SU-DHL-6 (cell line): Measurements from ENCODE around the gene AIFM2.
"Not testable (repeated sequence)": the region's sequence is repeated elsewhere in the genome, so short reads cannot be mapped to it uniquely, and the experiment has no call there.

ENCODE experiments used
- H2AFZ ChIP-seq: fragments of 200-600 bp; sonication (generic); 2 replicates; pipeline ENCODE4 v1.6.1; 2014; ENCODE audit warnings: low read depth, mild to moderate bottlenecking, moderate library complexity, mixed read lengths, antibody characterized with exemption, low read length; ENCODE audit not compliant: severe bottlenecking
- H3F3A ChIP-seq: fragments of 200-600 bp; shearing (Covaris generic); 2 replicates; pipeline ENCODE4 v1.6.0; 2016; ENCODE audit warnings: antibody characterized with exemption, mild to moderate bottlenecking; ENCODE audit not compliant: insufficient read depth
- H3K27ac ChIP-seq: fragments of 200-600 bp; sonication (generic); 2 replicates; pipeline ENCODE4 v1.5.1; 2016; ENCODE audit warnings: low read depth, mild to moderate bottlenecking, low read length, moderate library complexity, mixed read lengths
- H3K27me3 ChIP-seq: fragments of 200-600 bp; sonication (generic), shearing (Covaris generic); 2 replicates; pipeline ENCODE4 v1.6.0; 2014; ENCODE audit warnings: mild to moderate bottlenecking, low read length
- H3K36me3 ChIP-seq: fragments of 200-600 bp; sonication (generic); 2 replicates; pipeline ENCODE4 v1.6.1; 2014; ENCODE audit warnings: mild to moderate bottlenecking, low read length, mixed read lengths
- H3K4me2 ChIP-seq: fragments of 300-600, 200-600 bp; shearing (Covaris generic), sonication (generic); 2 replicates; pipeline ENCODE4 v1.6.0; 2014; ENCODE audit warnings: low read length, low read depth, mild to moderate bottlenecking; ENCODE audit not compliant: poor library complexity, severe bottlenecking
- H3K4me3 ChIP-seq: fragments of 200-600 bp; sonication (generic); 2 replicates; pipeline ENCODE4 v1.5.1; 2014; ENCODE audit warnings: antibody characterized with exemption, low read length, mild to moderate bottlenecking, mixed read lengths; ENCODE audit not compliant: insufficient read depth, poor library complexity, severe bottlenecking
- H3K79me2 ChIP-seq: fragments of 200-600 bp; sonication (generic); 2 replicates; pipeline ENCODE4 v1.6.1; 2014; ENCODE audit warnings: mild to moderate bottlenecking, low read length, moderate library complexity; ENCODE audit not compliant: insufficient read depth
- H3K9ac ChIP-seq: fragments of 200-600 bp; sonication (generic); 2 replicates; pipeline ENCODE4 v1.7.0; 2014; ENCODE audit warnings: mild to moderate bottlenecking, low read length
- H3K9me2 ChIP-seq: fragments of 200-600 bp; sonication (generic); replicated peaks from 2 replicates; pipeline ENCODE4 v1.6.1; 2014; ENCODE audit warnings: low read length; ENCODE audit not compliant: insufficient read depth
- H3K9me3 ChIP-seq: fragments of 200-600 bp; sonication (generic); 2 replicates; pipeline ENCODE4 v1.6.1; 2014; ENCODE audit warnings: low read length, mixed read lengths; ENCODE audit not compliant: insufficient read depth
- H4K20me1 ChIP-seq: fragments of 200-600 bp; sonication (generic); 2 replicates; pipeline ENCODE4 v1.6.1; 2014; ENCODE audit warnings: low read depth, mild to moderate bottlenecking, antibody characterized with exemption, low read length, moderate library complexity, mixed read lengths
- CTCF ChIP-seq: fragments of 200-600 bp; sonication (generic); IDR thresholded peaks from one replicate; pipeline ENCODE4 v1.5.1; 2017; ENCODE audit warnings: antibody characterized with exemption, mild to moderate bottlenecking, low read length, moderate library complexity; ENCODE audit not compliant: insufficient read depth, poor library complexity, severe bottlenecking
- EZH2phosphoT487 ChIP-seq: fragments of 200-600 bp; sonication (generic), shearing (Covaris generic); conservative IDR thresholded peaks from 2 replicates; pipeline ENCODE4 v1.6.1; 2018; ENCODE audit warnings: mild to moderate bottlenecking, antibody characterized with exemption, low read length, moderate library complexity, mixed read lengths

The AIFM2 gene

GRCh38 chr10:70085975-70086613, 46.5 kb downstream of the AIFM2 start:
- Histone ChIP-seq H3K79me2 (no peaks in the 10 kb centered on the region), H3K4me3 (no peak overlapping the region), H3F3A (no peaks in the 10 kb centered on the region), H3K9ac (no peak overlapping the region), H3K27me3 (no peaks in the 10 kb centered on the region), H4K20me1 (no peaks in the 10 kb centered on the region), H3K4me2 (no peak overlapping the region), H3K36me3 (no peaks in the 10 kb centered on the region), H3K9me2 (no peaks in the 10 kb centered on the region), H2AFZ (no peak overlapping the region), H3K27ac (no peak overlapping the region), H3K9me3 (no peaks in the 10 kb centered on the region)
- TF ChIP-seq CTCF = no peak
- TF ChIP-seq EZH2phosphoT487 = no peak

GRCh38 chr10:70084189-70084588, 48.4 kb downstream of the AIFM2 start:
- Histone ChIP-seq H3F3A (no peaks in the 10 kb centered on the region), H3K27ac (no peak overlapping the region), H3K27me3 (no peaks in the 10 kb centered on the region), H3K9me2 (no peaks in the 10 kb centered on the region), H3K4me3 (no peak overlapping the region), H4K20me1 (no peaks in the 10 kb centered on the region), H3K36me3 (no peaks in the 10 kb centered on the region), H3K9ac (no peak overlapping the region), H3K79me2 (no peaks in the 10 kb centered on the region), H3K4me2 (no peak overlapping the region), H3K9me3 (no peaks in the 10 kb centered on the region), H2AFZ (no peak overlapping the region)
- TF ChIP-seq EZH2phosphoT487 = no peak
- no peak for TF ChIP-seq CTCF

GRCh38 chr10:70080789-70081188, 51.8 kb downstream of the AIFM2 start:
- not testable (repeated sequence) for H2AFZ ChIP-seq, H3K9me3 ChIP-seq, H3K9me2 ChIP-seq, H3K27ac ChIP-seq, H3K9ac ChIP-seq, H3K4me3 ChIP-seq, H3F3A ChIP-seq, H3K36me3 ChIP-seq, H3K4me2 ChIP-seq, H3K79me2 ChIP-seq, H3K27me3 ChIP-seq, H4K20me1 ChIP-seq

GRCh38 chr10:70078937-70079336, 53.7 kb downstream of the AIFM2 start:
- Histone ChIP-seq H3K9me2 (no peaks in the 10 kb centered on the region), H3K9ac (no peak overlapping the region), H3K27me3 (no peaks in the 10 kb centered on the region), H3K36me3 (no peaks in the 10 kb centered on the region), H3K27ac (no peak overlapping the region), H2AFZ (no peak overlapping the region), H3K4me2 (no peak overlapping the region), H3F3A (no peaks in the 10 kb centered on the region), H3K4me3 (no peak overlapping the region), H4K20me1 (no peaks in the 10 kb centered on the region), H3K79me2 (no peaks in the 10 kb centered on the region), H3K9me3 (no peaks in the 10 kb centered on the region)
- no peak for TF ChIP-seq EZH2phosphoT487
